ENCODE results near the gene NGLY1.

The NGLY1 gene

DNA sequence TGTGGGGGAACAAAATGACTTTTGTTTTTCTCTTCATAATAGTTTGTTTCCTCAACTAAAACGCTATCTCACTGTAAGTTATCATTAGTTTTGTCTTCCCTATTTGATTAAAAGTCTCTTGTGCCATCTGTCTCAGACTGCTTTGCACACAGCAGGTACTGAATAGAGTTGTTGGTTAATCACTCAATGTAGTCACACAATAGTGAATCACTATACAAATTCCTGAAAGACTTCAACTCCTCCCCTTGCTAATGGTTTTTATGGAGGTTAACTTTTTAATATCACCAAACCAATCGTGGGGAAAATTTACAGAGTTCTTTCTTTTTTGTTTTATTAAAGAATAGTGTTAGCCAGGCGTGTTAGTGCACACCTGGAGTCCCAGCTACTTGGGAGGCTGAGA, 2.6 kb upstream of the NGLY1 start:
- no peak for DNase-seq

DNA sequence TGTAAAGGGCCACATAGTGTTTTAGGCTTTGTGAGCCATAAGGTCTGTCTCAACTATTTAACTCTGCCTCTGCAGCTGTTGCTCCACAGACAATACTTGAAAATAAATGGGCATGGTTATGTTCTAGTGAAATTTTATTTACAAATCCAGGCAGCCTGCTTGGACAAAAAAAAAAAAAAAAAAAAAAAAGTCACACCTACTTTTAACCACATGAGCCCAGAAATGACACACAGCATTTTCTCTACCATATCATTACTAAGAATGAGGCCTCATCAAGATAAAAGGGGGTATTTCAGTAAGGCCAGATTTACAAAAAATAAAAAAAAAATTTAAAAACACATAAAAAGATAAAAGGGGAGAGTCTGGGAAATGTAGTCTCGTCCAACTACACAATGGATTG, 1.7 kb upstream of the NGLY1 start:
- DNase-seq, result no peak

DNA sequence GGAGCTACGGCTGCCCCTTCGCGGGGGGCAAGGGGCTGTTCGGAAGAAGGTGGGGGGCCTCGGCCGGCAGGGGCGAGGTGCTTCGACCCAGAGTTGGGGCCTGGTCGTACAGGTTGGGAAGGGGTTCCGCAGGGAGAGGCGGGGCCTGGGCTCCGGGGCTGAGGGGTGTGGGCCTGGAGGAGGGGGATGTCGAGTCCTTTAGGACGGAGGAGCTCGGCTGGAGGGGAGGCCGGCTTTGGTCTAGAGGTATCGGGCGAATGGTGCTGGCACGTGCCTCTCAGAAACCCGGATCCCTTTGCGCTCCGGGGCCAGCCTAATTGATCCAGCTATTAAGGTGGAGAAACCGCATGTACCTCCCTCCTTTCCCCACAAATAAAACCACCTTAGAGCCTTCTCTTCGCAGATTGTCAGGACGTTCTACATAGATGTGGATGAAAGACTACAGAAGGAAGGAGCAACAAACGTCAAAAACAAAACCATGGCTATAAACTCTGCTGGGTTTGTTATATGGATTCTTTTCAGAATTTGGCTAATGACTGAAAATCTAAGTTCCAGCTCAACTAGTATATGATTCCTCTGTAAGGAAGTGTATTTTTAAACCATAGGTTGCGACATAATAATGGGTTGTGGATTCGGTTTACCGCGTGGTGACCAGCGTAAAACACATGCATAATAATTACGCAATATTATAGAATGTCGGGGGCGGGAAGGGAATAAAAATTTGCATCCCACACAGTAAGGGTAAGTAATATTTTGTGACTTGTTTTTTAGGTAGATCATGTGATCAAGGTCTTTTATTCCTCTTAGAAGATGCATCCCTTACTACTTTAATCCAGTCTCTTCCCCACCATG, 644 bp upstream of the NGLY1 start:
- peak in 22 of 56 donors; percentile 10 to 82 (median 74) for DNase-seq

DNA sequence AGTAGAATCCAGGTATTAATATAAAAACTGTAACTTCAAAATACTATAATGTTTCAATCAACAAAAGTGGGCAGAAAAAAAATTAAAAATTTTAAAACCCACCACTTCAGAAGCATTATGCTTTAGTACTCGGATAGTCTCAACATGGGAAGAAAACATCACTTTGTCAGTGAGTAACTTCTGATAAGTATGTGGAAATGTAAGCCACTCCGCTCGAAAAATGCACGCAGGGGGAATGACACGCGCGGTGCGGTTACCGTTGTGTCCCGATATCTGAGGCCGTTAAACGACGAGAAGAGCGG, 656 bp downstream of the NGLY1 start:
- no peak for DNase-seq

DNA sequence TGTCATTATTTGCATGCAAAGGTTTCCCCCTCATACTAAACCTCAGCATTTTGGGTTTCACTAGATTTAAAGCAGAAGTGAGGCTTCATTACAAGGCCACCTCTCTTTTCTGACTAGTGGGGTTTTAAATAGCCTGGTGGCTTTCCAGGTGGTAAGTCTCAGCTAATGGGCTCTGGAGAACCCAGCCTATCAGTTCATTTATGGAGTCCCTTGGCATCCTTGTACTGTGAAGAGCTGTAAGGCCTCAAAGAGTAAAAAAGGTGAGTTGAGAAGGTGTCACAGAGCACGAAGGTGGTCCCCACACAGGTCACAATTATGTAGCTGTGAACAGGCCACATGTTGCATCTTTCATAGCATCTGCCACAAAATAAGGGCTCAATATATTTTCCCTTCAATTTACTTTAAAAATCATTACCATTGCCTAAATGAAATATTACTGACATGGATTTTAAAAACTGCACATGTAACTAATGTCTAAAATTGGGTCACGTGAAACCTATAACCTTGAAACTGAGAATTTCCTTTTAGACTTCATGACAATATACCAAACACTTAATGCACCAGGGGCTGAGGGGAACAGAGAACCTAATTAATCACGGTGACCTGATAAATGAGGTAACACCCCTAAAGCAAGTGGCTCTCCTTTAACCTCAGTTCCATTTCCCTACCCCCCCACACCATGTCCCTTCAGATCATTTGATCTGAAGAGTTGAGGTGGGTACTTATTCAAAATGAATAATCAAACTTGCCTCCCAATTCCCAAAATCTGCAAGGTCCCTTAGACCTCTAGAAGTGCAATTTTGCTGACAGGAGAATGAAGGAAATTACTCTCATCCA, 1.3 kb downstream of the NGLY1 start:
- DNase-seq, result no peak

DNA sequence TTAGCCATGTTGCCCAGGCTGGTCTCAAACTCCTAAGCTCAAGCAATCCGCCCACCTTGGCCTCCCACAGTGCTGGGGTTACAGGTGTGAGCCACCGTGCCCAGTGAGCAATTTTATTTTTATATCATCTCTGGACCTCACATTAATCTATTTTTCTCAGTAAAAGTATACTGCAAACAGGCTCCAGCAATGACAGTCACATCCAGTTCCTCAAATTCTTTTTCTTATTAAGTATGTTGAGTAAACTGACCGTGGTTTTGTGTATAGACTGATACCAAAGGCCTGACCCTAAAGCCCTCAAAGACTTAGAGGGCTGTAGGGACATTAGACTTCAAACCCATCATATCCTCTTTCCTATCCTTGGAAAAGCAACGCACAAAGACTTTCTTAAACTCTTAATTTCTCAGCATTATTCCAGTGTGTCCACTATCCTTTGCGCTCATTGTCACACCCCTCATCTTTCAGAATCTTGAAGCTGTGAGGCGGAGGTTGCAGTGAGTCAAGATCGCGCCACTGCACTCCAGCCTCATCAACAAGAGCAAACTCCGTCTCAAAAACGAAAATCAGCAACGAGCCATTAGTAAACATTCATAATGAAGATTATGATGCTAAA, 2.0 kb downstream of the NGLY1 start:
- DNase-seq, result no peak

DNA sequence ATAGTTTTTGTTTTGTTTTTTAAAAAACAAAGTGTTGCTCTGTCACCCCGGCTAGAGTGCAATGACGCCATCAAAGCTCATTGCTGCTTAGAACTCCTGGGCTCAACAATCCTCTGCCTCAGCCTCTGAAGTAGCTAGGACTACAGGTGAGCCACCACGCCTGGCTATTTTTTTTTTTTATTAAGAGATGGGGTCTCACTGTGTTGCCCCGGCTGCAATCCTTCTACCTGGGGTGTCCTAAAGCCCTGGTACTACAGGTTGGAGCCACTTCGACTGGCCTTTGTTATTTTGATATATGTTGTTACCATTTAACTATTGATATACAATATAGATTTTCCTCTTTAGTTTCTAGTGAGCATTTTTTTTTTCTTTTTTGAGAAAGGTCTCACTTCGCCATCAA, 2.6 kb downstream of the NGLY1 start:
- DNase-seq, result no peak

DNA sequence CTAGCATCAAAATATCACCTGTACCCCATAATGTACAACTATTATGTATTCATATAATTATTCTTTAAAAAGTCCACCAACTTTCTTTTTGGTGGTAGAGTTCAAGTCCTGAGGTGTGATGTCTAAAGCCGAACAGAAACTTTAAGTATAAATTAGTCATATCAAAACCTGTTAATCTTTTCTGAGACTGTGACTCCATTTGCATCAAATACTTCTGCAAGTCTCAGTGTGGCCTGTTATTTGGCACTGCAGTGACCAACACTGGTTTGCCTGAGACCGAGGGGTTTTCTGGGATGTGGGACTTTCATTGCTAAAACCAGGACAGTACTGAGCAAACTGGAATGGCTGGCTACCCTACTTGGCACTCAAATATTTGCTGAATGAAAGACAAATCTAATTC, 7.3 kb downstream of the NGLY1 start:
- DNase-seq, result no peak

DNA sequence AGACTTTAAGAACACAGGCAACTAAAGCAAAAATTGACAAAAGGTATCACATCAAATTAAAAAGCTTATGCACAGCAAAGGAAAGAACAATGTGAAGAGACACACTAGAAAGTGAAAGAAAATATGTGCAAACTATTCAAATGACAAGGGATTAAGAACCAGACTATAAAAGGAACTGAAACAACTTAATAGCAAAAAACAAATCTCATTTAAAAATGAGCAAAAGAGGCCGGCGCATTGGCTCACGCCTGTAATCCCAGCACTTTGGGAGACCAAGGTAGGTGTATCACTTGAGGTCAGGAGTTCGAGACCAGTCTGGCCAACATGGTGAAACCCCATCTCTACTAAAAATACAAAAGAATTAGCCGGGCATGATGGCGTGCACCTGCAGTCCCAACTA, 14.4 kb downstream of the NGLY1 start:
- no peak for DNase-seq

DNA sequence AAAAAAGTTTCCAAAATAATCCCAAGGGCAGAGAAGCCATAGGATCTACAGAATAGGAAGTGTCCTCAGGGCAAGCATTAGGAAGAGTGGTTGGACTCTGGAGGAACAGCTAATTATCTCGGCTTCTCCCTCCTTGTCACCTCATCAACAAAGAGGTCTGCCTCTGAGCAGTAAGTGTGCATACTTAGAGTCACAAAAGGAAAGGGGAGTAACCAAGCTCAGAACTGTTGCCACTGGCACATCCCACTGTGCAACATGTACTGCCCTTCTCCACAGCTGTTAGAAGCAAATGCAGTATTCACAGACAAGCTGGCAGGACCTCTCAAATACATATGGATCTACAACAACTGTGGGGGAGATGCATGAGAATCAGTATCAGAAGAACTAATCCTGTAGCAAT, 31.5 kb downstream of the NGLY1 start:
- no peak for DNase-seq

DNA sequence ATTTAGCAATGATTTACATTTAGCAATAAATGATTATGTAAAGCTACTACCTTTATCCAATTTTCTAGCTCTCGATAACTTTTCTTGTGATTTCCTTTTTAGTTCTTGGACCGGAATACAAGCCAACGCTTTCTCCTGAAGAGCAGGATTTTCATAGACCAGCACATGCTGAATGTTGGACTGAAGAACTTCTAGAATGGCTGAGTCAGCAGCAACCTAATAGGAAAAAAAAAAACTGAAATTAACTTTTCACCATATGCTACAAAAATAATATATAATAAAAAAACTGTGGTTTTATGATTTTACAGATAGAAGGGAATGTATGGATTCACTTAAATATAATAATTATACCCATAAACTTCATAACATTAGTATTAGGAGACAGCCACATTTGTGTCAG, 32.2 kb downstream of the NGLY1 start:
- no peak for DNase-seq

DNA sequence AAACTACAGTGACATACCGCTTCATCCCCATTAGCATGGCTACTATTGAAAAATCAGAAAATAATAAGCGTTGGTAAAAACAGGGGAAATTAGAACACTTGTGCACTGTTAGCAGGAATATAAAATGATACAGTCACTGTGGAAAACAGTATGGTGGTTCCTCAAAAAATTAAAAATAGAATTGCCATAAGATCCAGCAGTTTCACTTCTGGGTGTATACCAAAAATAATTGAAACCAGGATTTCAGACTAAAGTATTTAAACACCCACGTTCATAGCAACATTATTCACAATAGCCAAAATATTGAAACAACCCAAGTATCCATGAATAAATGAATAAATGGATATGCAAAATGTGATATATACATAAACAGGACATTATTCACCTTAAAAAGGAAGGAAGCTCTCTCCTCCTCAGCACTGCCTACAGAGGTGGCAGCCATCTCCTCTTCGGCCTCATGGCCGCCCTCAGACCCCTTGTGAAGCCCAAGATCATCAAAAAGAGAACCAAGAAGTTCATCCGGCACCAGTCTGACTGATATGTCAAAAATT, 34.1 kb downstream of the NGLY1 start:
- DNase-seq, result no peak

DNA sequence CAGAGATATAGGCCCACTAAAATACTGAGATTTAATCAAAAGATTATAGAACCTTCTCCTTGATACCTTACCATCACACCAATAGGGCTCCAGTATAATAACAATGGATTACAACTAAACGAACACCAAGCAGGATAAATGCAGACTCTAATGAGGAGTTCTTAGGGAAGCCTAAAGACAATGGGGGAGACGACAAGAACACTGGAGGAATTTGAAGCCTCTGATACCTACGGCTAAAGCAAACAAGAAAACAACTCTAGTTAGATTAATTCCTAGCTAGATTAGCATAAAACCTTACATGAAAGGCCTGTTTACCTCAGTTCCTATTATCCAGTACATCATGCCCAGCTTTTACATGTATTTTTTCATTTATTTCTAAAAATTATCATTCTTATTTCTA, 35.1 kb downstream of the NGLY1 start:
- no peak for DNase-seq

DNA sequence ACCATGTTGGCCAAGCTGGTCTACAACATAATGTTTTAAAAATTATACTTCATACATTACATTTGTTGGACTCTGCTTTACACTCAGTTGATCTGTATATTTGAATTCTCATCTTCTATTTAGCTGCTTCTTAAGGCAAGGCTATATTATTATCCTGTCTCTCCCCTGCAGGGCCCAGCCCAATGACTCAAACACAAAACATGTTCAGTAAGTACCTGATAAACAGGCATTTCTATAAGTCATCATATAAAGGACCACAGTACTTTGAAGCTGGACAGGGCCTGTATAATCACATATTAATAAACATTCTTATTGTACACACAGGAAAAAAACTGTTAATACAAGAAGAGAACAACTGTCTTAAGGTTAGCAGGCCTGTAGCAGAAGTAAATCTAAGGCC, 36.2 kb downstream of the NGLY1 start:
- DNase-seq, result no peak

DNA sequence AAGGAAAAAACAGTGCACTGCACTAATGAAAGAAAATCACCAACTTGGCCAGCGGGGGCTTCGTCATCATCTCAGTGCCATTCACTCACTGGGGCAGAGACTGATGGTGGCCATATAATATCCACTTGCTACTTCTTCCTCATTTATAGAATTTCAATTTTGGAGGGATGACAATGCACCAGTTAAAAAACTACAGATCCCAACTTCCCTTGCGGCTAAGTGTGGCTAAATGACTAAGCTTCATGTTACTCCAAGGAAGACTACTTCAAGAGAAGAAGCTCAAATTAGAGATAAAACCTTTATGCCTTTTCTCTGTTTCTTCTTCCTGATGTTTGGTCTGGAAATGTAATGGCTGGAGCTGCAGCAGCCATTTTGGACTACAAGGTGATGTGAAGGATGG, 38.8 kb downstream of the NGLY1 start:
- DNase-seq, result no peak

DNA sequence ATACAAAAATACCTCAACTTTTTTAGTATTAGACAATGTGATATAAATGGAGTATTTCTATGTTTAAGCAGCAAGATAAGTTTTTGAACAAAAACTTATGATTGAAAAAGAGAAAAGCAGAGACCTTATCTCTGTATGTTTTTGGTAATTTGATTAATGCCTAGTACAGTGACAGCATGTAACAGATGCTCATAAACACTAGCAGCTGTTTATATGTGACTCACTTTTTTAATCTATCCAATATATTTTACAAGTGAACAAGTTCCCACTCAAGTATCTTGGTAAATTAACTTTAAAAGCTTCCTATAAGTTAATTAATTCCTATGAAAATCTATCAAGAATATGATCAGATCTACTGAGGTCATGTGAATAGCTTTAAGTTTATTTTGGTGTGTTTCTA, 55.1 kb downstream of the NGLY1 start:
- no peak for DNase-seq

DNA sequence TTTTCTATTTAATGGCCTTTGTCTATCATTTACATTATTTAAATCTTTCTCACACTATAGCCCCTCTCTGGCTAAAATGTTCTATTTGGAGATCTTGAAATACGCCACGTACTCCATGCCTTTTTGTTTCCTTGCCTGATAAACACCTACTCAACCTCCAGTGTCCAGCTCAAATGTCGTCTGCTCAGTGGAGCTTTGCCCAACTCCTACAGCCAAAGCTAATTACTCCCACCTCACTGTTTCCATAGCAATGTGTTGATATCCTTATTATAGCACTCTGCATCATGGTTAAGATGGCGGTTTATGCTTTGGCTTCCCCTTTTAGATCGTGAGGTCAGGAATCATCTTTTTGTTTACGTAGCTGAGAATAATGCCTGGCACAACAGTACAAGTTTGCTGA, 55.9 kb downstream of the NGLY1 start:
- no peak for DNase-seq

DNA sequence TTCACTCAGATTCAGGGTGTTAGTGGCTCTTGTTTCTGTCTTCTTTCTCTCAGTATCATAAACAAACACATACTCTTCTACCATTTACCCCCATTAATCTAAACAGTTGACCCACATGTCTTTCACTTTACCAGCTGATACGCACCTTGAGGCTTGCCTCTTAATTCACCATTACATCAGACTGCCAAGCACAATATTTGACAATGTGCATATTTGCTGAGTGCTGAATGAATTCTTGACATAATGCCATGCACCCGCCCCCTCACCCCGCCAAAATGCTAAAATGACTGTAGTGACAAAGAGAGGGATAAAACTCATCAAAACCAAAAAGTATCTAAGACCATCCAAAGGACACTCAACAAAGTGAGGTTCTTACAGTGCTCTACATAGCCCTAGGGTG, 57.4 kb downstream of the NGLY1 start:
- no peak for DNase-seq

DNA sequence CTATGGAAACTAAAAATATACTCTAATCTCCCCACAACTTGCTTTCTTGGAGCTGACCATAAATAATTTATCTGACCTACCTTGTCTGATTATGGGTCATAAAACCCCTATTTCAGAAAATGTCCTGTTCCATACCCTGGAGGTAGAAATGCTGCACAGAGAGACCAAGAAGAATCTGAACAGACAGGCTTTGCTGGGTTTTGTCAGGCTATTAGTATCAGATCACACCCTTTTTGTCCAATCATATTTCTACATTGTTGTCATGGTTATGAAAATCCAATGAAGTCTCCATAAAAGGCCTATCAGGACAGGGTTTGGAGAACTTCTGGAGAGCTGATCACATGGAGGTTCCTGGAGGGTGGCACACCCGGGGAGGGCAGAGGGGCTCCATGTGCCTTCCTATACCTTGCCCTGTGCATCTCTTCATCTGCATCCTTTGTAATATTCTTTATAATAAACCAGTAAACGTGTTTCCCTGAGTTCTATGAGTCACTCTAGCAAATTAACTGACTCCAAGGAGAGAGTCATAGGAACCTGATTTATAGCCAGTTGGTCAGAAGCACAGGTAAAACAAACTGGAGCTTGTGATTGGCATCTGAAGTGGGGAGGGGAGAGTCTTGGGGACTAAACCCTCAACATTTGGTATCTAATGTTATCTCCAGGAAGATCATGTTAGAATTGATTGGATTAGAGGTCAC, 58.1 kb downstream of the NGLY1 start:
- DNase-seq, result no peak

DNA sequence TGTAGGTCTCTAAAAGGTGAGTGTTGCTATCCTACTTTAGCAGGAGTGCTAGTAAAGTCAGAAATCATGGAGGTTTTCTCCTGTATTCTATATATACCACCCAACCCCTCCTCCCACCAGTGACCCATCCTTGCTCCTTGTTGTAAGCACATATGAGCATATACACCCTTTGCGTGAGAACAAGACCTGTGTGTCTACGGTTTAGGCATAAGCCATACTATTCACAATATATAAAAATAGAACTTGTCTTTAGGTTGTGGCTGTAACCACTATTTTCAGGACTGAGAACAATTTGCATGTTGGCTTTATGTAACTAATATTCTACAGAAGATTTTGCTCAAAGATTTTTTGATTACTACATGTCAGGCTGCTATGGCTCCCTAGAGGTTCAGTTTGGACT, 59.4 kb downstream of the NGLY1 start:
- no peak for DNase-seq

DNA sequence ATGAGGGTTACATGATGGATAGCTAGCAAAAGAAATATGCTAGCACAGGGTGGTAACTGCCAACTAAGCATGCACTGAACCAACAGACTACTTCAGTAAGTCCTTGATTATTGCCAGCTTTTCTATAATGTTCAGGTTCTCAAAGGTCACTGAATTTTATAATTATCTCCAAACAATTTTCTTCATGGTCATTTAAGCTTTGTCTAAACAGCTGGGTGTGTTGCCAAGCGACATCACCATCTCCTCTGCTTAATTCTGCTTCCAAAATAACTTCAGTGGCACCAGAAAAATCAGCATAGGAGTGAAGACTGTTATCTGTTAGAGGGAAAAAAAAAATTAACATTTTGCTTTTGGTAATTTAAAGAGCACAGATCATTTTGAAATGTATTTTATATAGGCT, 63.9 kb downstream of the NGLY1 start:
- DNase-seq, result no peak
